Fibroblast of skin of left biceps (primary cell): ENCODE data around the gene ZNF814.
"Not testable (repeated sequence)": the region's sequence is repeated elsewhere in the genome, so short reads cannot be mapped to it uniquely, and the experiment has no call there.

Source experiments
- DNase-seq, 2 experiments: peaks; one replicate each; pipeline ENCODE4 v3.0.0-alpha.2; 2013; ENCODE audit warnings: low read depth in 2 of 2

ZNF814 gene

GRCh38 chr19:57817976-57818375, 70.9 kb downstream of the ZNF814 start:
- DNase-seq = no peak

GRCh38 chr19:57816652-57817051, 72.2 kb downstream of the ZNF814 start:
- DNase-seq = no peak

- no peak for DNase-seq
Observed at GRCh38 chr19:57815247-57816075, 73.4 kb downstream of the ZNF814 start.

GRCh38 chr19:57814505-57815246, 74.2 kb downstream of the ZNF814 start, which contains the start of gene ZNF552:
Gene ZNF552, minus strand, starts transcription at chr19:57814913. Its CDS starts 170 bp downstream, at chr19:57814743.
- peak; percentile 70 to 72 for DNase-seq

- DNase-seq = no peak
Observed at GRCh38 chr19:57813919-57814504, 74.8 kb downstream of the ZNF814 start.

- DNase-seq = not testable (repeated sequence)
Observed at GRCh38 chr19:57812975-57813820, 75.6 kb downstream of the ZNF814 start.

GRCh38 chr19:57812226-57812625, 76.6 kb downstream of the ZNF814 start:
- DNase-seq = no peak

GRCh38 chr19:57810410-57811295, 78.2 kb downstream of the ZNF814 start:
- not testable (repeated sequence) for DNase-seq

- DNase-seq = no peak
Observed at GRCh38 chr19:57807541-57807940, 81.3 kb downstream of the ZNF814 start.

- DNase-seq = peak; percentile 95 to 96
Observed at GRCh38 chr19:57803594-57804325, 85.1 kb downstream of the ZNF814 start.

GRCh38 chr19:57803265-57803593, 85.6 kb downstream of the ZNF814 start:
- DNase-seq = no peak

- DNase-seq = no peak
Observed at GRCh38 chr19:57802269-57802668, 86.6 kb downstream of the ZNF814 start.

- DNase-seq = no peak
Observed at GRCh38 chr19:57800696-57801095, 88.1 kb downstream of the ZNF814 start.
